ENCODE data around the gene NUDT3.
"Not testable (repeated sequence)": the region's sequence is repeated elsewhere in the genome, so short reads cannot be mapped to it uniquely, and the experiment has no call there.

NUDT3 gene

GRCh38 chr6:34392497-34393190 lies at the start of gene NUDT3:
Gene NUDT3 (minus strand): TSS chr6:34392669. CDS start chr6:34392362, 307 bp downstream.
- peak; percentile 94 for DNase-seq

DNA sequence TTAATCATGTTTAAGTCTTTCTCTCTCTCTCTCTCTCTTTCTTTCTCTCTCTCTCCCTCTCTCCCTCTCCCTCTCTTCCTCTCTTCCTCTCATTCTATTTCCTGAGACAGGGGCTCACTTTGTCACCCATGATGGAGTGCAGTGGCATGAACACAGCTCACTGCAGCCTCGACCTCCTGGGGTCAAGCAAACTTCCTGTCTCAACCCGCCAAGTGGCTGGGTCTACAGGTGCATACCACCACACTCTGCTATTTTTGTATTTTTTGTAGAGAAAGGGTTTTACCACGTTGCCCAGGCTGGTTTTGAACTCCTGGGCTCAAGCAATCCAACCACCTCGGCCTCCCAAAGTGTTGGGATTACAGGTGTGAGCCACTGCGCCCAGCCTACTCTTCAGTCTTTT lies 49.1 kb upstream of the NUDT3 start:
- DNase-seq: no peak

DNA sequence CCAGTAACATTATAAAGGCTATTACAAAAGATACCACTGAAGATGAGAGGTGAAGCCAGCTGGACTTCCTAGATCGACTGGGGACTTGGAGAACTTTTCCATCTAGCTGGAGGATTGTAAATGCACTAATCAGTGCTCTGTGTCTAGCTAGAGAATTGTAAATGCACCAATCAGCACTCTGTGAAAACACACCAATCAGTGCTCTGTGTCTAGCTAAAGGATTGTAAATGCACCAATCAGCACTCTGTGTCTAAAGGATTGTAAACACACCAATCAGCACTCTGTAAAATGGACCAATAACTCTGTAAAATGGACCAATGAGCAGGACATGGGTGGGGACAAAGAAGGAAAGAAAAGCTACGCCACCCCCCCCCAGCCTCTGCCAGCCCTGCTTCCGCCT lies 47.0 kb upstream of the NUDT3 start:
- no peak for DNase-seq

- DNase-seq: no peak
Measured at GRCh38 chr6:34438705-34439104, 46.2 kb upstream of the NUDT3 start.

- no peak for DNase-seq
Measured at GRCh38 chr6:34437644-34437970, 45.1 kb upstream of the NUDT3 start.

DNA sequence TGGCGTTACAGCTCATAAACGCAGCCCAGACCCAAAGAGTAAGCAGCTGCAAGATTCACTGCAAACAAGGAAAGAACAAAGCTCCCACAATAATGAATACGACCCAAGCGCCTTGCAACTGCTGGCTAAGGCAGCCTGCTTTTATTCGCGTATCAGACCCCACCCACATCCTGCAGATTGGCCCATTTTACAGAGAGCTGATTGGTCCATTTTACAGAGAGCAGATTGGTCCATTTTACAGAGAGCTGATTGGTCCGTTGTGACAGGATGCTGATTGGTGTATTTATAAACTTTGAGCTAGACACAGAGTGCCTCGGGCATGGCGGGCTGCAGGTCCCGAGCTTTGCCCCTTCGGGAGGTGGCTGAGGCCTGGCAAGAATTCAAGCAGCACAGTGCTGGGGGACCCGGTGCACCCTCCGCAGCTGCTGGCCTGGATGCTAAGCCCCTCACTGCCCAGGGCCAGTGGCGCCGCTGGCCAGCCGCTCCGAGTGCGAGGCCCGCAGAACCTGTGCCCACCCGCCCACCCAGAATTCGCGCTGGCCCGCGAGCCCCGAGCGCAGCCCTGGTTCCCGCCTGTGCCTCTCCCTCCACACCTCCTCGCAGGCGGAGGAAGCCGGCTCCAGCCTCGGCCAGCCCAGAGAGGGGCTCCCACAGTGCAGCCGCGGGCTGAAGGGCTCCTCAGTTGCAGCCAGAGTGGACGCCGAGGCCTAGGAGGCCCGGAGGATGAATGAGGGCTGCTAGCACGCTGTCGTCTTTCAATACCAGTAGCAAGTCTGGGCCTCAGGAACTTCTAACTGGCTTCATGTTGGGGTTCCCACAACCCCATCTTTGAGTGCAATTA lies 44.6 kb upstream of the NUDT3 start:
- no peak for DNase-seq

- DNase-seq: no peak
Measured at GRCh38 chr6:34435916-34436315, 43.4 kb upstream of the NUDT3 start.

DNA sequence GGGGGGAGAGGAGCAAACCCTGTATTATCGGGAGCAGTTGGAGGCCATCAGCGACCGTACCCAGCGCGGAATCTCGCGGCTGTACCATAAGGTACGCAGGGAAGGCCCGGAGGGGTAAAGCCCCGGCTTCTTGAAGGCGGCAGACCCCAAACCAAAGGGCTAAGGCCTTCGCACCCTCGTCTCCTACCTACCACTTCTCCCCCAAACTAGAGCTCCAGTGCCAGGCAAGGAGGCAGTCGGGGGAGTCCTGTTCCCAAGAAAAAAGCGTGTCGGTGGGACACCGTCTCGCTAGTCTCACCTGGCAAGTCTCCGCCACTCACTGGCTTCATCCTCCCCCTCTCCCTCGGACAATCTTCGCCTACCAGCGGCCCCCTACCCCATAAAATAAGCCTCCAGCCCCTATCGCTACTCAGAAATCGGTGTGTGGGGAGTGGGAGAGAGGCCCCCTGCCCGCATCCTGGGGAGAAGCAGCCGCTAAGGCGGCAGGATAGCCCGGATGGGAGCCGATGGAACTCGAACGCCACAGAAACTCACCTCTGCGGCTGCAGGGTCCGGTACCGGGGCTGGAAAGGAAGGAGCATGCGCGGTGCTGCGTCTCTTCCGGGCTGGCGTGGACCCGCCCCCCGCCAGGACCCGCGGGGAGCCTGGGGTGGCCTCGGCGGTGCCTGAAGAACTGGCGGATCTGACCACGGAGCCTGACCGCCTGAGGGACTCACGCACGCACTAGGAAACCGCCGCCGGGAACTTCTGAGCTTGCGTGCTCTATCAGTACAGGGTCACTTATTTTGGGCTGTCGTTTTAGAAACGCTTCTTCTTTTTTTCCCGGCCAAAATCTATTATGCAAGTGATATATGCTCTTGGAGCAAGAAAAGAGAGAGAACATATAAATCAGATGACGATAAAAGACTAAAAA lies 33.3 kb upstream of the NUDT3 start, which contains the start of gene RPS10:
RPS10 (minus strand) TSS at position 572 of the 913 bp plus-strand sequence. CDS start 848 bp downstream, outside the sequence.
- DNase-seq: peak; percentile 92

DNA sequence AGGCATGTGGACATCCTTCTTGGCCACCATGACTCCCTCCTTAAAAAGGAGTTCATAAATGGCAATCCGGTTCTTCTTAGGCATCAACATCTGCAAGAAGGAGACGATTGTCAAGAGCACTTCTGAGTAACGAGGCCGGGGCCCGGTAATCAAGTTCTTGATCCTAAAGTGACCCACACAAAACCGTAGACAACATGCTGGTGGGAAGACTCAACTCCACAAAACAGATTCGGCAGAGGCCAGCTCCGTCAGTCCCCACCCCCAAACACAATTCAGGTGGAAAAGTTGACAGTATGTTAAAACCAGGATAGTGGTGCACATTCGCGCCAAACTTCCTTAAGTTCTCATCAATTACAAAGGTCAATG lies 32.6 kb upstream of the NUDT3 start:
- no peak for DNase-seq

DNA sequence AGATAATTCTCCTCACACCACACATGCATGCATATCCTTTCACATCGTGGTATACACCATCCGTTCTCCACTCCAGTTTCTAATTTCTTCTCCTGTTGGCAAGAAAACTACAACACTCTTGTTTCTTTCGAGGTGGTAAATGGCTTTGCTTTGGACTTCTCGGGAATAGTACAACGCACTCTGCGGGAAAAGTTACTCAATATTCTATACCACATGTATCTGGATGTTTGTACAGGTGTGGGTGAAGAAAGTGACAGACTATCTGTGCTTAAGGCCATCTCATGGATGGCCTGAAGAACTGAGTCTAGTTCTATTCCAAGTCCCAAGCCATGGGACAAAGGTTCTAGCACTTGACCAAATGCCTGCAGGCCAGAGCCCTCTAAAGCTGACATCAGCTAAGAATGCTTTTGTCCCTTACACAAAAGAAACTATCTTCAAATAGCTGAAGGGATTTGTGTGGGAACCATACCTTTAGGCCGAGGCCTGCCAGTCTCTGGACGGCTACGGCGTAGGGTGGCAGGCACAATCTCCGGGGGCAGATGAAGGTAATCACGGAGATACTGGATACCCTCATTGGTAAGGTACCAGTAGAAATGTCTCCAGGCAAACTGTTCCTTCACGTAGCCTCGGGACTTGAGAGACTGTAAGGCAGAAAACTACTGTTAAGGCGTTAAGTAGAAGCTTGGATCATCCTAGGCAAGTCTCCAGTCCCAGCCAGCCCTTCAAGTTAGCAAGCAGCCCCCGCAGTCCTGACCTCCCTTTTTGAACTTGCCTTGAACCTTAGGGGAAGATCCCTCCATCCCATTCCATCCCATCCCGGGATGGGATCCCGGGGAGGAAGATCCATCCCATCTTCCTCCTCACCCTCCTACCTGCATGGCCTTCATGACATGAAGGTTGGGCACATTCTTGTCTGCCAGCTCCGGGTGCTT lies 32.0 kb upstream of the NUDT3 start:
- DNase-seq: no peak

DNA sequence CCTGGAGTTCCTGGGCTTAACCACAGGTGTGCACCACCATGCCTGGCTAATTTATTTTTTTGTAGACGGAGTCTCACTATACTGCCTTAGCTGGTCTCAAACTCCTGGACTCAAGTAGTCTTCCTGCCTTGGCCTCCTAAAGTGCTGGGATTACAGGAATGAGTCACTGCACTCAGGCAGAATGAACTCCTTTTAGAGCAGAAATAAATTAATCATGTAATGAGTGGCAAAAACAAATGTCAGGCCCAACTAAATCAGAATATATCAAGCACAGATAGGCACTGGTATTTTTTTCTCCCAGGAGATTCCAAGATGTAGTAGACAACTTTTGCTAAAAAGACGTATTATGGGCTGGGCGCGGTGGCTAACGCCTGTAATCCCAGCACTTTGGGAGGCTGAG lies 30.8 kb upstream of the NUDT3 start:
- DNase-seq: no peak

- no peak for DNase-seq
Measured at GRCh38 chr6:34418367-34418766, 25.9 kb upstream of the NUDT3 start.

DNA sequence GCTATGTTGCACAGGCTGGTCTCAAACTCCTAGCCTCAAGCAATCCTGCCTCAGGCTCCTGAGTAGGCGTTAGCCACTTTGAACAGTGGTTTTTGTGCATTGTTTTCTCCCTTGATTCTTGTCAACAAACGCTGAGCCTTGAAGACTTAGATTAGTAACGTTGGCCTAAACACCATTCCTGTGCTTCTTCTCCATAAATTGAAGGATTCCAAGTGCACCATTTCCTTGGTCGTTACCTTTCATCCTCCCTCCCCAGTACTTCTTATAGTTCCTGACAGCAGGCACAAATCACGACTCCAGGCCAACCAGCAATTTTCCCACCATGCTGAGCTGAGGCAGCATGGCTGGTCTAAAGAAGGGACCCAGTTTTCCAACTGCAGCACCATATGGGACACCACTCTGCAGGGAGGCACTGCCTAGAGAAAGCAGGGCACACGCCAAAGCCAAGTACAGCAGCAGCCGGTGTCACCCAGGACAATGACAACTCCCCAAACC lies 24.5 kb upstream of the NUDT3 start:
- DNase-seq: no peak

GRCh38 chr6:34414999-34415858 lies 22.8 kb upstream of the NUDT3 start:
- peak; percentile 57 for DNase-seq

GRCh38 chr6:34412643-34413214 lies 20.3 kb upstream of the NUDT3 start:
- DNase-seq: no peak

DNA sequence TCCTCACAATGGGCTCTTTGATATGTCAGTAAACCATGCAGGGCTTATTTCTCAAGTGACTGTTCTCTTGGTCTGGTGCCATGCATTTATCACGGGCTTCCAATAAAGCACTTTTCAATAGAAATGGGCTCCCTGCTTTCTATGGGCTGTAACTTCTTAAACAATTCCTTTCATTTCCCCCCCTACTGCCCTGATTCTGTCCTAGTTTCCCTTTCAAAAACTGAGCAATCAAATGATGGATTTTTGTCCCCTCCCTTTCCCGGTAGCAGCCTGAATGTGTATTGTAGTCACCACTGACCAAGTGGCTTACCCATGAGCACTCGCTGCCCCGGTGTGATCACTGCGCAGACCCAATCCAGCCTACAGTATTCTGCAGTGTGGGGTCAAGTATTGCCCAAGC lies 19.5 kb upstream of the NUDT3 start:
- no peak for DNase-seq

DNA sequence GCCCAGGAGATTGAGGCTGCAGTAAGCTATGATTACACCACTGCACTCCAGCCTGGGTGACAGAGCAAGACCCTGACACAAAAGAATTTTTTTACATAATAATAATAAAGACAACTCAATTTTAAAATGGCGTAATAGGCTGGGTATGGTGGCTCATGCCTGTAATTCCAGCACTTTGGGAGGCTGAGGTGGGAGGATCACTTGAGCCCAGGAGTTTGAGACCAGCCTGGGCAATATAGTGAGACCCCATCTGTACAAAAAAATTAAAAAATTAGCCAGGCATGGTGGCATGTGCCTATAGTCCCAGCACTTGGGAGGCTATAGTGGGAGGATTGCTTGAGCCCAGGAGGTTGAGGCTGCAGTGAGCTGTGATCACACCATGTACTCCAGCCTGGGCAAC lies 15.4 kb upstream of the NUDT3 start:
- DNase-seq: not testable (repeated sequence)

DNA sequence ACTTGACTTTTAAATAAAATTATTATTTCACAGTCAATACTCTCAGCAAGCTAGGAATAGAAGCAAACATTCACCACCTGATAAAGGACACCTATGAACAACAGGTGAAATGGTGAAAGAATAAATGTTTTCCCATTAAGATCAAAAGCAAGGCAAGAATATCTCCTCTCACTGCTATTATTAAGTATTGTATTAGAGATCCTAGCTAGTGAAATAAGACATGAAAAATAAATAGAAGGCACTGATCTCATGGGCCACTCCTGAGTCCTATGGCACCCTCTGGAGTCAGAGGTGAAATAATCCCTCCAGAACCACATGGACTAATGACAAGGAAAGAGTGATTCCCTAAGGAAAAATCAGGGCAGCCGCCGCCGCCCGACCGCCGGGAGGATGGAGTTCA lies 4.0 kb upstream of the NUDT3 start:
- DNase-seq: no peak

DNA sequence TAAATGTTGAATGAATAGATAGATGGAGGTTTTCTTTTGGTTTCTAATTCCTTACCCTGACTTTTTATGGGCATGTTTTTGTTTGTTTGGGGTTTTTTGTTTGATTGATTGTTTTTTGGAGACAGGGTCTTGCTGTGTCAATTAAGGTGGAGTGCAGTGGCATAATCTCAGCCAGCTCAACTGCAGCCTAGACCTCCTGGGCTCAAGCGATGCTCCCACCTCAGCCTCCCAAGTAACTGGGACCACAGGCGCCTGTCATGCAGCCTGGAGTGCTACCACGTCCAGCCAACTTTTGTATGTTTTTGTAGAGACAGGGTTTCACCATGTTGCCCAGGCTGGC lies 1.5 kb upstream of the NUDT3 start:
- DNase-seq: no peak

DNA sequence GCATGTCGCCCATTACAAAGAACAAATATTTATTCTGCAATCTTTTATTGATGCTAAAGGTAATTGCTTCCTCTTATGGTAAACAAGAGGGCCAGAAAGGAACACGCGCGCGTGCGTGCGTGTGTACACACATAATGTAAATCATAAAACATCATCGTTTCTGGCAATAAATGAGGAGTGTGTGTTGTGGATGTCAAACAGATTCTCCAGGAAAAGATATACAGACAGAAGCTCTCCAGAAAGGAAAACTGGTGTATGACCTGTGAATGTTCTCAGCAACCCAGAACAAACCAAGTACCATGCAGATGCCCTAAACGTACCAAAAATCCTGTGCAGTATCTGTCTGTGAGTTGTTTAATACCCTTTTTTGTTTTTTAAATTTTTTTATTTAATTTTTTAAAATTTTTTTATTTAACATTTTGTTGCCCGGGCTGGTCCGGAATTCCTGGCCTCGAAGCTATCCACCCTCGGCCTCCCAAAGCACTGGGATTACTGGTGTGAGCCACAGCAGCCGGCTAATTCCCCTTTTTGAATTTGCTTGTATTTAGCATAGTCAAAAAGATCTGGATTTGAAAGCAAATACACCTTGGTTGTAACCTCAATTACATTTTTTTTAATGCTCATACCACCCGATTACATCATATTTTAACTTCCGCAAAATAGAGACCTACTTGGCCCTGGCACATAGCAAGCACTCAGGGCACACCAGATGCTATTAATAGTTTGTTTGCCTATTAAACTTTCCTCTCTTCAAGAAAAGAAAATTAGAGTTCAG lies 909 bp upstream of the NUDT3 start:
- peak; percentile 54 for DNase-seq

Data from NCI-H1105 treated with DMSO at 0.1 percent for 48 hours (cell line).